HUES64 (cell line): Measurements from ENCODE around the gene CYB5R3.

Experiments used
- H3K27ac ChIP-seq: 2 replicates; pipeline ENCODE4 v1.7.0; 2013; ENCODE audit warnings: low read depth, low read length, inconsistent platforms
- H3K27me3 ChIP-seq: 2 replicates; pipeline ENCODE4 v1.6.1; 2013; ENCODE audit warnings: mild to moderate bottlenecking, low read length; ENCODE audit not compliant: insufficient read depth
- H3K36me3 ChIP-seq: 2 replicates; pipeline ENCODE4 v1.6.1; 2013; ENCODE audit warnings: mild to moderate bottlenecking, low read length; ENCODE audit not compliant: insufficient read depth
- H3K4me1 ChIP-seq: 2 replicates; pipeline ENCODE4 v1.6.1; 2013; ENCODE audit warnings: mild to moderate bottlenecking, low read length, moderate library complexity; ENCODE audit not compliant: insufficient read depth
- H3K4me3 ChIP-seq: 2 replicates; pipeline ENCODE4 v1.5.1; 2013; ENCODE audit warnings: mild to moderate bottlenecking, low read length, moderate library complexity
- H3K9ac ChIP-seq: 2 replicates; pipeline ENCODE4 v1.6.1; 2013; ENCODE audit warnings: mild to moderate bottlenecking, low read depth, low read length
- H3K9me3 ChIP-seq: 2 replicates; pipeline ENCODE4 v1.6.1; 2013; ENCODE audit warnings: low read depth, low read length; ENCODE audit not compliant: insufficient read depth
- whole genome bisulfite sequencing: fragments of 150-250, 120-280 bp; methylation state at CpG from one replicate; pipeline ENCODE4 v1.1.7; 2013; ENCODE audit warnings: missing lambda C conversion rate; 5-methylcytosine and 5-hydroxymethylcytosine counted together

CYB5R3 gene

GRCh38 chr22:42642806-42643633 lies 6.2 kb downstream of the CYB5R3 start:
- H3K27ac ChIP-seq = peak overlapping the region; percentile 51; the same call in 1 of the 2 replicates
- no peaks in the 10 kb centered on the region for H3K27me3 ChIP-seq
- H3K9ac ChIP-seq = 0 out of 2 replicates have a peak overlapping the region, but pooled peaks have one; percentile 46
- H3K9me3 ChIP-seq = no peaks in the 10 kb centered on the region
- H3K36me3 ChIP-seq = no peaks in the 10 kb centered on the region
- H3K4me1 ChIP-seq = peaks cover 21% of the 10 kb centered on the region
- 81% methylated on average over 12 of the region's 12 CpGs for WGBS
- H3K4me3 ChIP-seq = no peak overlapping the region

GRCh38 chr22:42641801-42642413 lies 7.3 kb downstream of the CYB5R3 start:
- H3K4me1 ChIP-seq = peaks cover 21% of the 10 kb centered on the region
- no peaks in the 10 kb centered on the region for H3K9me3 ChIP-seq
- 95% methylated on average over 9 of the region's 9 CpGs for WGBS
- H3K27me3 ChIP-seq = no peaks in the 10 kb centered on the region
- H3K4me3 ChIP-seq = no peak overlapping the region
- no peaks in the 10 kb centered on the region for H3K36me3 ChIP-seq
- no peak overlapping the region for H3K9ac ChIP-seq
- H3K27ac ChIP-seq = no peak overlapping the region

- H3K9me3 ChIP-seq = no peaks in the 10 kb centered on the region
- no peak overlapping the region for H3K9ac ChIP-seq
- H3K4me1 ChIP-seq = peaks cover 19% of the 10 kb centered on the region
- 88% methylated on average over 9 of the region's 9 CpGs for WGBS
- peaks cover 13% of the 10 kb centered on the region for H3K36me3 ChIP-seq
- H3K4me3 ChIP-seq = no peak overlapping the region
- H3K27me3 ChIP-seq = no peaks in the 10 kb centered on the region
- no peak overlapping the region for H3K27ac ChIP-seq
Measured at GRCh38 chr22:42639541-42640241, 9.5 kb downstream of the CYB5R3 start.

- no peaks in the 10 kb centered on the region for H3K4me1 ChIP-seq
- WGBS = 89% methylated on average over 12 of the region's 12 CpGs
- no peaks in the 10 kb centered on the region for H3K27me3 ChIP-seq
- no peak overlapping the region for H3K27ac ChIP-seq
- H3K9me3 ChIP-seq = no peaks in the 10 kb centered on the region
- peaks cover 19% of the 10 kb centered on the region for H3K36me3 ChIP-seq
- H3K9ac ChIP-seq = no peak overlapping the region
- no peak overlapping the region for H3K4me3 ChIP-seq
Measured at GRCh38 chr22:42637555-42637954, 11.6 kb downstream of the CYB5R3 start.

GRCh38 chr22:42636506-42636905 lies 12.7 kb downstream of the CYB5R3 start:
- no peak overlapping the region for H3K27ac ChIP-seq
- no peaks in the 10 kb centered on the region for H3K27me3 ChIP-seq
- no peak overlapping the region for H3K4me3 ChIP-seq
- H3K9ac ChIP-seq = no peak overlapping the region
- H3K9me3 ChIP-seq = no peaks in the 10 kb centered on the region
- no peaks in the 10 kb centered on the region for H3K4me1 ChIP-seq
- 97% methylated on average over 17 of the region's 17 CpGs for WGBS
- H3K36me3 ChIP-seq = peaks cover 22% of the 10 kb centered on the region

GRCh38 chr22:42635531-42635930 lies 13.7 kb downstream of the CYB5R3 start:
- Histone ChIP-seq H3K4me3 (no peak overlapping the region), H3K27ac (no peak overlapping the region), H3K9ac (no peak overlapping the region), H3K27me3 (no peaks in the 10 kb centered on the region), H3K4me1 (no peaks in the 10 kb centered on the region), H3K36me3 (peaks cover 29% of the 10 kb centered on the region), H3K9me3 (no peaks in the 10 kb centered on the region)
- WGBS = 94% methylated on average over 3 of the region's 3 CpGs

- Histone ChIP-seq H3K36me3 (peaks cover 44% of the 10 kb centered on the region), H3K4me1 (no peaks in the 10 kb centered on the region), H3K27ac (no peak overlapping the region), H3K9ac (no peak overlapping the region), H3K4me3 (no peak overlapping the region), H3K9me3 (no peaks in the 10 kb centered on the region), H3K27me3 (no peaks in the 10 kb centered on the region)
- 97% methylated on average over 9 of the region's 9 CpGs for WGBS
Measured at GRCh38 chr22:42633013-42633412, 16.2 kb downstream of the CYB5R3 start.

GRCh38 chr22:42632096-42632495 lies 17.1 kb downstream of the CYB5R3 start:
- 91% methylated on average over 13 of the region's 13 CpGs for WGBS
- no peak overlapping the region for H3K27ac ChIP-seq

GRCh38 chr22:42630901-42631602 lies 18.1 kb downstream of the CYB5R3 start:
- H3K4me3 ChIP-seq = no peak overlapping the region
- H3K27ac ChIP-seq = no peak overlapping the region
- no peaks in the 10 kb centered on the region for H3K4me1 ChIP-seq
- no peak overlapping the region for H3K9ac ChIP-seq
- 92% methylated on average over 28 of the region's 28 CpGs for WGBS
- peaks cover 58% of the 10 kb centered on the region for H3K36me3 ChIP-seq
- H3K9me3 ChIP-seq = no peaks in the 10 kb centered on the region
- no peaks in the 10 kb centered on the region for H3K27me3 ChIP-seq

More at GRCh38 chr22:42632096-42632495, 17.1 kb downstream of the CYB5R3 start:
- H3K9me3 ChIP-seq = no peaks in the 10 kb centered on the region
- no peak overlapping the region for H3K4me3 ChIP-seq
- H3K27me3 ChIP-seq = no peaks in the 10 kb centered on the region
- H3K4me1 ChIP-seq = no peaks in the 10 kb centered on the region
- no peak overlapping the region for H3K9ac ChIP-seq
- H3K36me3 ChIP-seq = peaks cover 53% of the 10 kb centered on the region

GRCh38 chr22:42630211-42630610 lies 19.0 kb downstream of the CYB5R3 start:
- Histone ChIP-seq H3K36me3 (peaks cover 54% of the 10 kb centered on the region), H3K9me3 (no peaks in the 10 kb centered on the region), H3K27me3 (no peaks in the 10 kb centered on the region), H3K9ac (no peak overlapping the region), H3K27ac (no peak overlapping the region), H3K4me3 (no peak overlapping the region), H3K4me1 (no peaks in the 10 kb centered on the region)
- 97% methylated on average over 18 of the region's 18 CpGs for WGBS
